Fibroblast of lung (primary cell): ENCODE data around the gene KIN. TPM values are rescaled to one million over a fixed set of nuclear protein-coding genes. Genes with fewer than 3 reads are reported as not detected.

Experiments
- DNase-seq, 2 donors: peaks; one replicate each; pipeline versions ENCODE4 v3.0.0 to v3.0.0-alpha.2; 2010; ENCODE audit warnings: low read depth in 2 of 2
- H2AFZ ChIP-seq: 2 replicates; pipeline ENCODE4 v1.5.1; 2012; ENCODE audit warnings: low read length, control low read depth, inconsistent platforms
- H3K27ac ChIP-seq: 2 replicates; pipeline ENCODE4 v1.5.1; 2011; ENCODE audit warnings: low read length, control low read depth; ENCODE audit not compliant: insufficient read depth
- H3K27me3 ChIP-seq: 2 replicates; pipeline ENCODE4 v1.5.1; 2011; ENCODE audit warnings: mild to moderate bottlenecking, low read length; ENCODE audit not compliant: control insufficient read depth, insufficient read depth
- H3K36me3 ChIP-seq: 2 replicates; pipeline ENCODE4 v1.5.1; 2011; ENCODE audit warnings: low read length; ENCODE audit not compliant: control insufficient read depth, insufficient read depth
- H3K4me1 ChIP-seq: 2 replicates; pipeline ENCODE4 v1.5.1; 2011; ENCODE audit warnings: low read length; ENCODE audit not compliant: control insufficient read depth, insufficient read depth; ENCODE audit errors: extremely low read depth
- H3K4me2 ChIP-seq: 2 replicates; pipeline ENCODE4 v1.5.1; 2011; ENCODE audit warnings: low read length, control low read depth; ENCODE audit not compliant: insufficient read depth; ENCODE audit errors: extremely low read depth
- H3K4me3 ChIP-seq, 4 experiments: fragments of 200-600 bp in 1 of 4; sonication (generic) in 1 of 4; replicated peaks in 1 of 4; 2 replicates each; pipeline ENCODE4 v1.5.1; 2011 to 2016; ENCODE audit warnings: low read length in 4 of 4, low read depth in 3 of 4, mild to moderate bottlenecking in 3 of 4, control low read depth in 2 of 4, inconsistent platforms in 1 of 4, mixed read lengths in 1 of 4; ENCODE audit not compliant: insufficient read depth in 1 of 4; ENCODE audit errors: control extremely low read depth in 1 of 4
- H3K79me2 ChIP-seq: 2 replicates; pipeline ENCODE4 v1.5.1; 2012; ENCODE audit warnings: mild to moderate bottlenecking, low read length, inconsistent platforms; ENCODE audit not compliant: control insufficient read depth, insufficient read depth
- H3K9ac ChIP-seq: 2 replicates; pipeline ENCODE4 v1.5.1; 2011; ENCODE audit warnings: mild to moderate bottlenecking, low read length, control low read depth; ENCODE audit not compliant: insufficient read depth
- H3K9me3 ChIP-seq: 2 replicates; pipeline ENCODE4 v1.5.1; 2012; ENCODE audit warnings: low read depth, low read length; ENCODE audit not compliant: control insufficient read depth, insufficient read depth
- H4K20me1 ChIP-seq: 2 replicates; pipeline ENCODE4 v1.5.1; 2011; ENCODE audit warnings: low read length; ENCODE audit not compliant: control insufficient read depth, insufficient read depth; ENCODE audit errors: extremely low read depth
- EZH2 ChIP-seq: IDR thresholded peaks from 2 replicates; pipeline ENCODE4 v1.5.1; 2012; ENCODE audit warnings: low read length, control low read depth, mild to moderate bottlenecking; ENCODE audit errors: missing control alignments
- polyA plus RNA-seq, 2 donors: library from polyadenylated mRNA; depleted of rRNA in 1 of 2; stranded (reverse) in 1 of 2; unstranded in 1 of 2; fragments of >200 nt; gene quantifications; 2 replicates each; pipeline ENCODE4 v1.2.1, GENCODE V29; 2011 to 2012; ENCODE audit warnings: missing spikeins in 1 of 2
- total RNA-seq: library from RNA; depleted of rRNA; stranded (reverse); fragments of >200 nt; gene quantifications from 2 replicates; pipeline ENCODE4 v1.2.1, GENCODE V29; 2014
- TF ChIP-seq, protein P1 (sequence below), 2 donors: IDR thresholded peaks in 1 of 2; conservative IDR thresholded peaks in 1 of 2; 1 replicate in 1 of 2; 2 replicates in 1 of 2; pipeline ENCODE4 v1.5.1; 2011 to 2012; ENCODE audit warnings: low read length in 2 of 2, control low read depth in 1 of 2, inconsistent platforms in 1 of 2, low read depth in 1 of 2, mild to moderate bottlenecking in 1 of 2

The KIN gene
- total and polyA plus RNA-seq, 2 donors (not counting 1 experiment from before 2014, with no cell fraction given) = 9.6 to 10.1 TPM

DNA sequence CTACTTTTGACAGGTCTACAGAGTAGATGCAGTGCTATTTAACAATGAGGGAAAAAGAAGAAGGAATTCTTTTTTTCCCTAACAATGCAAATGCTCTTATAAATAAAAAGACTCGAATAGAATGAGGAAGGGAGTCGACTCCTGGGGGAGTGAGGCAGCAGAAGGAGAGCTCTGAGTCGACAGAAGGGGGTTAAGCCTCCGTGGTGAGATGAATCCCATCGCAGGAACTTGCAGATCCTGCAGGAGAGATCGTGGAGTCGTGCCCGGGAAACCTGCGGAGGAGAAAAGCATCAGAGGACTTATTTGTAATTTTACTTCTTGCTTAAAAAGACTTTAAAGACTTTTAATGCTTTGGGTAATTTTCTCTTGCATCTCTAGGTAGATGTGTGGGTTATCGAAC lies 67.3 kb downstream of the KIN start:
- Histone ChIP-seq H4K20me1 (no peaks in the 10 kb centered on the region), H3K9ac (no peak overlapping the region), H3K36me3 (no peaks in the 10 kb centered on the region), H3K79me2 (no peaks in the 10 kb centered on the region), H3K27me3 (no peaks in the 10 kb centered on the region), H3K9me3 (no peaks in the 10 kb centered on the region), H3K4me2 (no peak overlapping the region), H2AFZ (no peak overlapping the region), H3K4me3 (no peak overlapping the region), H3K27ac (no peak overlapping the region), H3K4me1 (no peaks in the 10 kb centered on the region)
- TF ChIP-seq, protein P1, sequence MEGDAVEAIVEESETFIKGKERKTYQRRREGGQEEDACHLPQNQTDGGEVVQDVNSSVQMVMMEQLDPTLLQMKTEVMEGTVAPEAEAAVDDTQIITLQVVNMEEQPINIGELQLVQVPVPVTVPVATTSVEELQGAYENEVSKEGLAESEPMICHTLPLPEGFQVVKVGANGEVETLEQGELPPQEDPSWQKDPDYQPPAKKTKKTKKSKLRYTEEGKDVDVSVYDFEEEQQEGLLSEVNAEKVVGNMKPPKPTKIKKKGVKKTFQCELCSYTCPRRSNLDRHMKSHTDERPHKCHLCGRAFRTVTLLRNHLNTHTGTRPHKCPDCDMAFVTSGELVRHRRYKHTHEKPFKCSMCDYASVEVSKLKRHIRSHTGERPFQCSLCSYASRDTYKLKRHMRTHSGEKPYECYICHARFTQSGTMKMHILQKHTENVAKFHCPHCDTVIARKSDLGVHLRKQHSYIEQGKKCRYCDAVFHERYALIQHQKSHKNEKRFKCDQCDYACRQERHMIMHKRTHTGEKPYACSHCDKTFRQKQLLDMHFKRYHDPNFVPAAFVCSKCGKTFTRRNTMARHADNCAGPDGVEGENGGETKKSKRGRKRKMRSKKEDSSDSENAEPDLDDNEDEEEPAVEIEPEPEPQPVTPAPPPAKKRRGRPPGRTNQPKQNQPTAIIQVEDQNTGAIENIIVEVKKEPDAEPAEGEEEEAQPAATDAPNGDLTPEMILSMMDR (conservative IDR thresholded peaks at IDR 0.05 in 1 of 2, IDR thresholded peaks at IDR 0.05 in 1 of 2; ENCODE audit: low read depth in 1 of 2, low read length in 2 of 2) = no peak
- DNase-seq = no peak

DNA sequence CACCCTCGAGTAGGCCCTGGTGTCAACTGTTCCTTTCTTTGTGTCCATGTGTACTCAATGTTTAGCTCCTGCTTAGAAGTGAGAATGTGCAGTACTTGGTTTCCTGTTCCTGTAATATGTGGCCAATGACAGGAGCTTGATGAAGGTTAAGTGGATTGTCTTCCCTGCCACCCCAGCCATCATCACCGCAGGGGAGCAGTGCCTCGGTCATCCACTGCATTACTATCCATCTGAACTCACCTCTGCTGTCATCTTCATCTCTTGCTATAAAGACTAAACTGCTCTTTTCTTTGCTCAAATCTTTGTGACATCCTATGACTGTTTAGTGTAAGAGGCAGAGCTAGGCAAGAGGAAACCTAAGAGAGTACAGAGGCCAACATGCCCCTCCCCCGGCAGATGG lies 69.1 kb downstream of the KIN start:
- Histone ChIP-seq H4K20me1 (no peaks in the 10 kb centered on the region), H3K27ac (no peak overlapping the region), H3K79me2 (no peaks in the 10 kb centered on the region), H3K27me3 (no peaks in the 10 kb centered on the region), H3K4me2 (no peak overlapping the region), H2AFZ (no peak overlapping the region), H3K36me3 (no peaks in the 10 kb centered on the region), H3K4me1 (no peaks in the 10 kb centered on the region), H3K9ac (no peak overlapping the region), H3K4me3 (no peak overlapping the region), H3K9me3 (no peaks in the 10 kb centered on the region)
- TF ChIP-seq, protein P1 (conservative IDR thresholded peaks at IDR 0.05 in 1 of 2, IDR thresholded peaks at IDR 0.05 in 1 of 2; ENCODE audit: low read depth in 1 of 2, low read length in 2 of 2) = no peak
- TF ChIP-seq EZH2 = no peak
- DNase-seq = no peak

DNA sequence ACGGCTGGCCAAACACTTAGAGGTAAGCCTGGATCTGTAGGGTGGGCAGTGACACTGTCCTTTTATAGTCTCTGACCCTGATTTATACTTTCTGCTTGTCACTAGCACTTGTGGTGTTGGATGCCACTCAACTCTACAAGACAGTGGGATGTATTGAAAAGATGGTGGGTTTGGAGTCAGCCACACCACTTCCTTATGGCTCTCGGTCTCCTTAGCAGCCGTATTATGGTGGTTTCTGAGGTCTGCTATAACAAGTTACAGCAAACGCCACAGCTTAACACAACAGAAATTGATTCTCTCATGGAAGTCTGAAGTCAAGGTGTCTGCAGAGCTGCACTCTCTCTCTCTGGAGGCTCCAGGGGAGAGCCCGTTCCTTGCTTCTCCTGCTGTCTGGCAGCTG lies 70.0 kb downstream of the KIN start:
- TF ChIP-seq, protein P1 (conservative IDR thresholded peaks at IDR 0.05 in 1 of 2, IDR thresholded peaks at IDR 0.05 in 1 of 2; ENCODE audit: low read depth in 1 of 2, low read length in 2 of 2) = no peak
- TF ChIP-seq EZH2 = no peak
- Histone ChIP-seq H3K4me3 (no peak overlapping the region), H3K36me3 (no peaks in the 10 kb centered on the region), H3K27ac (no peak overlapping the region), H3K4me2 (no peak overlapping the region), H3K27me3 (no peaks in the 10 kb centered on the region), H3K4me1 (no peaks in the 10 kb centered on the region), H2AFZ (no peak overlapping the region), H4K20me1 (no peaks in the 10 kb centered on the region), H3K9ac (no peak overlapping the region), H3K9me3 (no peaks in the 10 kb centered on the region), H3K79me2 (no peaks in the 10 kb centered on the region)
- no peak for DNase-seq
